Measurements from ENCODE around the gene RRBP1. TPM values are rescaled to one million over a fixed set of nuclear protein-coding genes. Genes with fewer than 3 reads are reported as not detected.
A peak's percentile ranks its signal among the peaks of the same experiment; 100 is the strongest.

The RRBP1 gene, protein sequence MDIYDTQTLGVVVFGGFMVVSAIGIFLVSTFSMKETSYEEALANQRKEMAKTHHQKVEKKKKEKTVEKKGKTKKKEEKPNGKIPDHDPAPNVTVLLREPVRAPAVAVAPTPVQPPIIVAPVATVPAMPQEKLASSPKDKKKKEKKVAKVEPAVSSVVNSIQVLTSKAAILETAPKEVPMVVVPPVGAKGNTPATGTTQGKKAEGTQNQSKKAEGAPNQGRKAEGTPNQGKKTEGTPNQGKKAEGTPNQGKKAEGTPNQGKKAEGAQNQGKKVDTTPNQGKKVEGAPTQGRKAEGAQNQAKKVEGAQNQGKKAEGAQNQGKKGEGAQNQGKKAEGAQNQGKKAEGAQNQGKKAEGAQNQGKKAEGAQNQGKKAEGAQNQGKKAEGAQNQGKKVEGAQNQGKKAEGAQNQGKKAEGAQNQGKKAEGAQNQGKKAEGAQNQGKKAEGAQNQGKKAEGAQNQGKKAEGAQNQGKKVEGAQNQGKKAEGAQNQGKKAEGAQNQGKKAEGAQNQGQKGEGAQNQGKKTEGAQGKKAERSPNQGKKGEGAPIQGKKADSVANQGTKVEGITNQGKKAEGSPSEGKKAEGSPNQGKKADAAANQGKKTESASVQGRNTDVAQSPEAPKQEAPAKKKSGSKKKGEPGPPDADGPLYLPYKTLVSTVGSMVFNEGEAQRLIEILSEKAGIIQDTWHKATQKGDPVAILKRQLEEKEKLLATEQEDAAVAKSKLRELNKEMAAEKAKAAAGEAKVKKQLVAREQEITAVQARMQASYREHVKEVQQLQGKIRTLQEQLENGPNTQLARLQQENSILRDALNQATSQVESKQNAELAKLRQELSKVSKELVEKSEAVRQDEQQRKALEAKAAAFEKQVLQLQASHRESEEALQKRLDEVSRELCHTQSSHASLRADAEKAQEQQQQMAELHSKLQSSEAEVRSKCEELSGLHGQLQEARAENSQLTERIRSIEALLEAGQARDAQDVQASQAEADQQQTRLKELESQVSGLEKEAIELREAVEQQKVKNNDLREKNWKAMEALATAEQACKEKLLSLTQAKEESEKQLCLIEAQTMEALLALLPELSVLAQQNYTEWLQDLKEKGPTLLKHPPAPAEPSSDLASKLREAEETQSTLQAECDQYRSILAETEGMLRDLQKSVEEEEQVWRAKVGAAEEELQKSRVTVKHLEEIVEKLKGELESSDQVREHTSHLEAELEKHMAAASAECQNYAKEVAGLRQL (N-terminal part only)
- total RNA-seq, result 100 to 1,000 TPM in 1 of 2 donors, 10 to 100 TPM in 1; 68.6 to 127 TPM
- long read RNA-seq, full-length matches to known transcripts, result 6 of 36 reads
- long read RNA-seq, partial matches to known transcripts, result 24 of 36 reads
- long read RNA-seq, other reads (novel, unspliced or antisense), result 6 of 36 reads

DNA sequence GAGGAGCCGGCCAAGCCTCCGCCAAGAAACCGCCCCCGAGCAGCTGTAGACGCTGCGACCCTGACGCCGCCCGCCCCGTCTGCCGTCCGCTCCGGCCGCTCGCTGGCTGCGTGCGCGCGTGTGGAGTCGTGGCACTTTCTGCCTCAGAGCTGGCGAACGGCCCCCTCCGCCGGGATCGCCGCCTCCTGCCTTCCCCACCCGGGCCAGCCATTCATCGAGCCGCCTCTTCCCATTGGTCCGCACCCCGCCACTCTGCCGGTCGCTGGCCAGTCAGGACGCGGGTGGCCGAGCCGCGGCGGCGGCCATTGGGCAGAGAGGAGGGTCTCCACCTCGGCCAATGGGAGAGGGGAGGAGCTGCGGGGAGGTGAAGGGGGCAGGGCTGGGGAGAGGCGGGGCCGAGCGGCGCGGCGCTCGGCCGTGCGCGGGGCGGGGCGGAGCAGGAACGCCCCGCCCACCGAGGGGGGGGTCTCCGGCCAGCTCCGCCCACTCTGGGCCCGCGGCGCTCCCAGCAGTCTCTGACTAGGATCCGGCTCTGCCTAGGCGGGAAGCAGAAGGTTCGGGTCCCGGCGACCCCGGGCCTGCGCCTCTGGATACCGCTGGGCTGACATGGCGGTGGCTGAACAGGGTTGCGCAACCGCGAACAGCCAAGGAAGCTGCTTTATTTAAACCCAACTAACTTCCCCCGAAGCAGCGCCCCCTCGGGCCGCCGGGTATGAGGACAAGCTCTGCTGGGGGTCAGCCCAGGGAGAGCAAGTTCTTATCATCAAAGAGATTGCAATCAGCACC lies at the start of gene RRBP1:
TSS of gene RRBP1 (minus strand) at position 140 of the 786 bp plus-strand sequence. CDS start 21,735 bp downstream, outside the sequence.
- DNase-seq (peak; percentile 99), ATAC-seq (peak; percentile 95 to 97)
- intact Hi-C loops (cut with DNase I), result loop anchor here in 1 of 2 donors (10.0 kb wide), 1 partner anchor 213 kb away; no protein-coding TSS in a partner anchor

- DNase-seq, result no peak
- ATAC-seq, result no peak
- intact Hi-C loops (cut with DNase I), result no loop called here
These were observed 49.2 kb upstream of the RRBP1 start for GRCh38 chr20:17731233-17731632.

- intact Hi-C loops (cut with DNase I), result no loop called here
- DNase-seq (no peak), ATAC-seq (no peak)
These were observed 48.0 kb upstream of the RRBP1 start for GRCh38 chr20:17730071-17730470.

DNA sequence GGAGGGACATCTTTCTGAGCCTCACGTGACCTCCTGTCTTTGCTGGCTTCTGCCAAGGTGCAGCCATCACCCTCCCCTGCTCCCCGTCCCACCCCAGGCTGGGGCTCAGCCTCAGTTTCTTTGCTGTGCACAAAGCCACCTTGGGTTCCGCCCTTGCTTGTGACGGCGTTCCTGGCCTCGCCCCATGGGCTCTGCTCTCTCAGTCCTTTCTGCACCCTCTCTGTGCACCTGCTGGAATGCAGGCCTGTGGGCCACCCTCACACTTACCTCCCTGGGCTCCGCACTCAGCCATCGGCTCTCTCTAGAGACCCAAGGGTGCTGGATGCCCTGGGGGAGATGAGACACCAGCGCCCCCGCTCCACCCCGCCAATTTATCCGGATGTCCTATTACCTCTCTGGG lies 46.0 kb upstream of the RRBP1 start:
- DNase-seq, result no peak
- intact Hi-C loops (cut with DNase I), result no loop called here
- no peak for ATAC-seq

- no peak for ATAC-seq
- intact Hi-C loops (cut with DNase I), result no loop called here
- no peak for DNase-seq
These were observed 45.3 kb upstream of the RRBP1 start for GRCh38 chr20:17727351-17727750.

GRCh38 chr20:17726902-17727301 lies 44.9 kb upstream of the RRBP1 start:
- no peak for DNase-seq
- intact Hi-C loops (cut with DNase I), result no loop called here
- no peak for ATAC-seq

GRCh38 chr20:17725094-17725835 lies 43.2 kb upstream of the RRBP1 start:
- ATAC-seq (no peak), DNase-seq (no peak)
- intact Hi-C loops (cut with DNase I), result no loop called here

- DNase-seq (no peak), ATAC-seq (no peak)
- intact Hi-C loops (cut with DNase I), result no loop called here
These were observed 41.3 kb upstream of the RRBP1 start for GRCh38 chr20:17723301-17723691.

- DNase-seq (no peak), ATAC-seq (no peak)
- intact Hi-C loops (cut with DNase I), result no loop called here
These were observed 40.7 kb upstream of the RRBP1 start for GRCh38 chr20:17722493-17723300.

DNA sequence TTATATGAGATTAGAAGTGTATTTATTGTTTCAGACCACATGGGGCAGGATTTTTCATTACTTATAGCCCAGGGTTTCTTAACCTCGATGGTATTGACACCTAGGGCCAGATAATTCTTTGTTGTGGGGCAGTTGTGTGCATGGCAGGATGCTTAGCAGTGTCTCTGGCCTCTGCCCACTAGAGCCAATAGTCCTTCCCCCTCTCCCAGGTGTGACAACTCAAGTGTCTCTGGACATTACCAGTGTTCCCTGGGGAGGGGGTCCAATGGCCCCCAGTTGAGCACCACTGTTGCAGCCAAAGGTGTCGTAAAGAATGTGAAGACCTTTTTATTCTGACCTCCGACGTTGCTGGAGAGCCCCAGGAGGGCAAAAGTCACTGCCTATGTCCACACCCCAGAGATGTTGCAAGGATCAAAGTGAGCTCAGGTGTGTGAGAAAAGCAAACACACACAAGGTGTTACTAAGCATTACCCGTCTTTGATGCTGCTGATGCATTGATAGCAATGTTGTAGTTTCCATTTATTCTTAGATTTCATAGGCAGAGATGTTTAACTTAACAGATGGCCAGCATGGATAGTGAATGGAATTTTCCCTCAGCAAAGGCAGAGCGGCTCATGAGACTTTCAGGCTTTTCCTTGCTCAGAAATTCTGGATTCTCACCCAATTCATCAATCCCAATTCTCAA lies 39.9 kb upstream of the RRBP1 start:
- no peak for DNase-seq
- intact Hi-C loops (cut with DNase I), result no loop called here
- no peak for ATAC-seq

DNA sequence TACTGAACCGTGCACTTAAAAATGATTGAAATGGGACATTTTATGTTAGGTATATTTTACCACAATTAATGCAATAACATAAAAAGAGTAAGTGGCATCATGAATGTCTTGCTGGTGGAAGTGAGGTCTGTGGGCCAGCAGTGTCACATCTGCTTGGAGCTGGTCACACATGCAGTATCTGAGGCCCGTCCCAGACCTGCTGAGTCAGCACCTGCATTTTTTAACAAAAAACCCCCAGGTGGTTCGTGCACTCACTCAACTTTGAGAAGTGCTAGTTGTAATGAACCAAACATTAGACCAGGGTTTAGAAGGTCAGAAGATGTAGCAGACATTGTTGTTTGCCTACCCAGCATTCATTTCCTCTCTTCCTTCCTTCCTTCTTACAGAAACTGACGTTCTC lies 38.7 kb upstream of the RRBP1 start:
- intact Hi-C loops (cut with DNase I), result no loop called here
- no peak for DNase-seq
- ATAC-seq, result no peak

GRCh38 chr20:17716331-17716730 lies 34.3 kb upstream of the RRBP1 start:
- no peak for DNase-seq
- intact Hi-C loops (cut with DNase I), result no loop called here

GRCh38 chr20:17715075-17715474 lies 33.0 kb upstream of the RRBP1 start:
- ATAC-seq, result no peak
- DNase-seq, result no peak
- intact Hi-C loops (cut with DNase I), result no loop called here

More at GRCh38 chr20:17716331-17716730, 34.3 kb upstream of the RRBP1 start:
- no peak for ATAC-seq

DNA sequence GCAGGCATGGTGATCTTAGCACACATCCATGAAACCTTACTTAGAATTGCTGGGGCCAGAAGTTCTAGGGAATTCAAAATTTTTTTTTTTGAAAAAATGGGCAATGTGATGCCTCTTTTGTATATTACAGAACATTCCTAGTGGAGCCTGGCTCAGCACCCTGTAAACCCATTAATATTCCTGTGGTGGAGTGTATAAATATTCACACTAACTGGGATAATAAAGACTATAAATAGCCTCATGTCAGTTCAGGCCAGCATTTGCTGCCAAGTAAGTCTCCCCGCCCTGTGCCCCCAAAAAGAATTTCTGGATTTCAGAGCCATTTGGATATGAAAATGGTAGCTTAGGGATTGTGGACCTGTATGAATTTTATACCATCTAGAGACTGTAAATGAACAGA lies 32.6 kb upstream of the RRBP1 start:
- intact Hi-C loops (cut with DNase I), result no loop called here
- DNase-seq, result no peak
- ATAC-seq, result peak in 1 of 2 donors; percentile 31

GRCh38 chr20:17712708-17713107 lies 30.7 kb upstream of the RRBP1 start:
- intact Hi-C loops (cut with DNase I), result no loop called here
- DNase-seq, result no peak
- no peak for ATAC-seq

DNA sequence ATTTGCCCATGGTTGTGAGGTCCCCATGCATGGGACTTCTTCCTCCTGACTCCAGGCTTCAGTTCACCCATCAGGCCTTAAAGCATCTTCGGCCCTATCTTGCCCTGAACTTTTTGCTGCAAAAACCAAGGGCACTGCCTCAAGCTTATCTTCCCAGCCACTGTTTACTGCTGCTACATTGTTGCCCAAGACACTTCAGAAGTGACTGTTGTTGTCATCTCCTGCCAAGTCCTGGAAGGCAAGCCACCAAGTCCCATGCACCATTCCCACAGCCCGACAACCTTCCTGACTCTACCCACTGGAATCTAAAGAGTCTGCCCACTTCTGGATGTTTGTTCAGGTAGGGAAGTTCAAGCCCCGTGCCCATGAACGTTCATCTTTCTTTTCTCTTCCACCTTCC lies 30.2 kb upstream of the RRBP1 start:
- intact Hi-C loops (cut with DNase I), result no loop called here
- DNase-seq (no peak), ATAC-seq (no peak)

- intact Hi-C loops (cut with DNase I), result no loop called here
- no peak for ATAC-seq
- DNase-seq, result no peak
These were observed 29.2 kb upstream of the RRBP1 start for GRCh38 chr20:17711267-17711627.

All from left cardiac atrium (tissue), 4 donors.